HG02759 (cell line): ENCODE measurements around the gene YEATS4.
"Not testable (repeated sequence)": the region's sequence is repeated elsewhere in the genome, so short reads cannot be mapped to it uniquely, and the experiment has no call there.

Source experiments
- ATAC-seq: cut with Tn5 transposase; IDR thresholded peaks from one replicate; pipeline ENCODE4 v1.9.1; 2021; ENCODE audit warnings: mild to moderate bottlenecking, moderate library complexity; ENCODE audit not compliant: unreplicated experiment

Gene YEATS4

GRCh38 chr12:69359531-69360347, at the start of gene YEATS4:
Gene YEATS4, plus strand, starts transcription at chr12:69359743. Its CDS starts 230 bp downstream, at chr12:69359973.
- peak; percentile 86 for ATAC-seq

DNA sequence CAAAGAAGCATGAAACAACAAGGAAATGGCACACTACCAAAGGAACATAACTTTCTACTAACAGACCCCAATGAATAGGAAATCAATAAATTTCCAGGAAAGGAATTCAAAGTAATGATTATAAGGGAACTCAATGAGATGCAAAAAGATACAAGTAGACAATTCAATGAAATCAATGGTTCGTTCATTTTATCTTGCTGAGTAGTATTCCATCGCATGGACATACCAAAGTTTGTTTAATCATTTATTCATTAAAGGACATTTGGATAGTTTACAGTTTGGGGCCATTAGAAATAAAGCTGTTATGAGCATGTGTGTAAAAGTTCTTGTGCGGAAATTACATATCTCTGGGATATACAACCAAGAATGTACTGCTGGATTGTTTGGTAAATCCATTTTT, 46.3 kb upstream of the YEATS4 start:
- no peak for ATAC-seq

GRCh38 chr12:69316784-69317183, 42.8 kb upstream of the YEATS4 start:
- ATAC-seq = not testable (repeated sequence)

GRCh38 chr12:69317233-69317632, 42.3 kb upstream of the YEATS4 start:
- not testable (repeated sequence) for ATAC-seq

GRCh38 chr12:69318225-69318624, 41.3 kb upstream of the YEATS4 start:
- ATAC-seq = no peak

- ATAC-seq = no peak
These were observed 38.2 kb upstream of the YEATS4 start for GRCh38 chr12:69321351-69321750.

- ATAC-seq = peak; percentile 96
These were observed 34.6 kb upstream of the YEATS4 start for GRCh38 chr12:69324797-69325466.

DNA sequence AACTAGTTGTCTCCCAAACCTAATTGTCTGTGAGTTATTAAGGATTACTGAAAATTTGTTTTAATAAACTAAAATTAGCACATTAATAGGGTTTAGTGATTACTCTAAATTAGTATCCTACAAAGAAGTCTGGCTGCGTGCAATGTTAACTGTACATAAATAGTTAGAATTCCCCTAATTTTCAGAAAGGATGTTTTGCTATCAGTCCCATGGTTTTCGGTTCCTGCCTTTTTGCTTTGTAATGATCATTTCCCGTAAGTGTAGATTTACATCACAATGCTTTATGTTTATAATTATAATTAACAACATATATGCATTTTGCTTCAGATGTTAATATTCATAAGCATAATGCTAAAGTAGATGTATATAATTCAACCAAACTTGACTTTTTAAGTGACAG, 31.1 kb upstream of the YEATS4 start:
- ATAC-seq = no peak

- ATAC-seq = no peak
These were observed 29.7 kb upstream of the YEATS4 start for GRCh38 chr12:69329669-69330428.

DNA sequence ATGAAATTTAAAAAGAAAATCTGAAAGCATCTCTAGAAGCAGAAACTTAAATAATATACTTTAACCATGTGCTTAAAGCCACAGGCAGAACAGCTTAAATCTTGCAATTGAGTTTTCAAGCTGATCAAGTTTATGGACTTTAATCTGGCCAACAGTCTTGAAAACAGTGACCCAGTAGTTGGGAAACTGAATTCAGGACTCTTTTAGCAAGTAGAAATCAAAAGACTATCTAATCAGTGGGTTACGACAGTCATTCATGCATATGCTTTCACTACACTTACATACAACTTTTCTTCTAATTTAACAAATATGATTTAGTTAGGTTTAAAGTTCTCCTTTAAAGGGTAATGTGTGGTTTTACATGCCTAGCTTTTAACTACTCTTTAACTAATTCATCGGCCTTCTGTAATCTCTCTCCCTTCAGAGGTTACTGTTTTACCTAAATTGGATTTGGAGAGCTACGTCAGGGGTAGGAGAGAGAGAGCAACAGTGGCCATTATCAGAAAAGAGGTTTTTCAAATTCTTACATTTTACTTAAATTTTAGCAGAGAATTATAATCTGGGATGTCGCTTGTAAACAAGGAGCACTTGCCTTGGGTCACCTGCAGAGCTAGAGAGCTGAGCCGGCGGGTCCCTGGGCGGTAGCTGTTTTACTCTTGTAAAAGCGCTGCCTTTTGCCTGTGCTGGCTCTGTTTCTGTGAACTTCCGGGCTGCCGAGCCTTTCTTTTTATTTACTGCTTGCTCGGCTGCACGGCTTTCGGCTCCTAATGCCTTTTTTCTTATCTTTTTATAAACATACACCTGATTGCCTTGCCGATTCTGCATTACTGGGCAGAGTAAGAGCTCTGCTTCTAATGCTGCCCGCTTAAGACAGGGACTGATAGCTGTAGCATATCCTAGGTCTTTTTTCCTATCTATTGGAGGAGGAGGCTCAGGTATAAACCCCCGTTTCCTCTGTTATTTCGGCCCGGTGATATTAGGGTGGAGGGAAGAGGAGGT, 28.8 kb upstream of the YEATS4 start:
- ATAC-seq = peak; percentile 85

GRCh38 chr12:69331519-69331908, 28.0 kb upstream of the YEATS4 start:
- ATAC-seq = no peak

DNA sequence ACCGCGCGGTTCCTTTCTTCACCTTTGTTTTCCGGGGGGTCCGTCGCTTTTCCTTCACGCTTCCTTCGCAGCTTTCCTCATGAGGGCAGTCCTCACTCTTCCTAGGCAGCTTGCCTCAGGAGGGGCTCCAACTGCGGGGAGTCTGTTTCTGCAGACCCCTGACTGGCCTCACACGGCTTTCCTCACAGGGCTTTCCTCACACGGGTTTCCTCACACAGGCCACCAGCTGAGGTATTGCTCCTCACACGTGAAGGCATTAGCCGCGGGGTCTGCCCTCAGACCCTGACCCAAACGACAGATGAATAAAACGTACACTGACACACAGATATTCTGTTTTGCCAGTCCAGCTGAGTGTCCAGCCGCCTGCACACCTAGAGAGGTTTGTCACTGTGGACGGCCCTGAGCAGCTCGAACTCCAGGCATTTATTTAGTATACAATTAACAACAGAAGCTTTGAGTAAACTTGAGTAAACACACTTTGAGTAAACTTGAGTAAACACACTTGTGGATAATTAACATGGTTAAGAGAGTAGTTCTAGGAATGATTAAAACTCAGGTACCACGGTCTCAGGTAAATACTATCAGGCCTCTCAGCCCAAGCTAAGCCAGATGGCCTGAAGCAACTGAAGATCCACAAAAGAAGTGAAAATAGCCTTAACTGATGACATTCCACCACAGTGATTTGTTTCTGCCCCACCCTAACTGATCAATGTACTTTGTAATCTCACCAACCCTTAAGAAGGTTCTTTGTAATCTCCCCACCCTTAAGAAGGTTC, 27.4 kb upstream of the YEATS4 start:
- ATAC-seq = no peak

DNA sequence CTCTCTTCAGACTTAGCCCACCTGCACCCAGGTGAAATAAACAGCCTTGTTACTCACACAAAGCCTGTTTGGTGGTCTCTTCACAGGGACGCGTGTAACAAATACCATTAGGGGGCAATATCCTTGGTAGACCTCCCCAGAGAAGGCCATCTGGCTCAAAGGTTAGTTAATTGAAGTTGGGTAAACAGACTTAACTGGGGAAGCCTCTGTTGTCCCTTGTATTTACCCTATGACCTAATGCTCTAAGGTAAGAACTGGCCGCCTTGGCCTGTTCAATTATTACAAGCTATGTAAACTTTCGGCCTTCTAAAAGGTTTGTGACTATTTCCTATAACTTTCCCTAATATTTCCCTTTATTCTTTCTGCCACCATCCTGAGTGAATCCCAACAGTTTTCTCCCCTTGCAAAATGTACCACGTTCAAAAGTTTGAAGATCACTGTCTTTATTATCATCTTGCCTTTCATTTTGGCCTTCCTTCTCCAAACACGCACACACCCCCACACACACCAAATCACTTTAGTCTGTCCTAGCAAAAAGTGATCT, 26.7 kb upstream of the YEATS4 start:
- ATAC-seq = no peak

GRCh38 chr12:69334158-69334557, 25.4 kb upstream of the YEATS4 start:
- ATAC-seq = no peak

DNA sequence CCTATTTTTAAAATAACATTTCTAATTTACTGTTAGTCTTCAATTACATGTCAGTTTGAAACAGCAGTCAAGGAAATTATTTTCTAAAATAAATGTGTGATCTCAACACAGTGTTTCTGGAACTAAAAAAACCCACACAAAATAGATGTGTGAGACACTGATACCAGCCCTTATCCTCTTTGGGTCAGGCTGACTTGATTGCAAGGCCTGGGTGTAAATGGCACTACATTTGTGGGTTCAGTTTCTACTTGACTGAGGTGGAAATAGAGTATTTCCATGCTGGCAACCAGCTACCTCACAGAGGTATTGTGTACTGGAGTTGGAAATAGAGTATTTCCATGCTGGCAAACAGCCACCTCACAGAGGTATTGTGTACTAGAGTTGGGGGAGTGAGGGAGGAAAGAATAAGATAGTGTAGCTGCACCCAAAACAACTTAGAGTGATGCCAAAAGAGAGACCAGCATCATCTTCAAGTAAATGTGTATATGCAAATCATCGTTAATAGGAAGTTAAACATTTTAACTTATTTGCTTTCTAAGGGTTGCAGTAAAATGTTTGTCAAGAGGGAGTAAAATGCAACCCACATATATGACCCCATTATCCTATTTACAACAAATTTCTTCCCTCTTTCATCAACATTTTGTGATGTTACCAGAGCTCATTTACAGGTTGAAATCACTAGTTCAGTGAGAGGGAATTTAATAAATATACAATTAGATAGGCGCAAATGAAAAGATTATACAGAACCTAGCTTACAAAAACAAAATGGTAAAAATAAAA, 22.0 kb upstream of the YEATS4 start:
- no peak for ATAC-seq

DNA sequence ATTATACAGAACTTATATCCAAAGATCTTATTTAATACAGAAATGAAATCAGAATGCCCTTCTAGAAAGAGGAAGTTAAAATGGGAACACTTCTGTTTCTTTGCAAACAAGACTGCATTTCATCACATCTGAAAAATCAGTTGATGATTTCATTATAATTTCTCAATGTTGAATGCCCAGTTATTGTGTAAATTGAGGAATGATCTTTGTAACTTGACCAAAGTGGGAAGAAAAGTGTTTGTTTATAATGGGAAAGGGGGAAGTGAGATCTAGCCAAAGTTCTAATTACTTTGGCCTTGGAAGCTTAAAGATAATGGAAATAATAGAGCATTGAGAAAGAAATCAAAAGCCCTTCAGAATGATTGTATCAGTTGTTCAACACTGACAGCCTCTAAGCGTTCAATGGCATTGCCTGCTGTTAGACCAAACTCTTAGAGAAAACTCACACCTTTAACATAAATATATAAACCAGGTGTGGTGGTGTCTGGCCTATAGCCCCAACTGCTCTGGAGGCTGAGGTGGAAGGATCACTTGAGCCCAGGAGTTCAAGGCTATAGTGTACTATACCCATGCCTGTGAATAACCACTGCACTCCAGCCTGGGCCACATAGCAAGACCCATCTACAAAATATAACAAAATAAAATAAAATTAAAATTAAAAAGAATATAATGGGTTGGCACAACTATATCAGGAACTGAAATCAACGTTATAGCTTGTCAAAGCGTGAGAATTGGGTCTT, 21.3 kb upstream of the YEATS4 start:
- ATAC-seq = no peak

GRCh38 chr12:69338936-69339335, 20.6 kb upstream of the YEATS4 start:
- no peak for ATAC-seq

GRCh38 chr12:69339999-69340398, 19.5 kb upstream of the YEATS4 start:
- no peak for ATAC-seq
